Stimulated activated CD8-positive, alpha-beta memory T cell treated with anti-CD3 and anti-CD28 coated beads, Interleukin-4, amount 100 ng/mL, for 48 hours (primary cell): ENCODE results near the gene COL10A1.

Experiments
- DNase-seq: peaks from one replicate; pipeline ENCODE4 v3.0.0-alpha.2; 2020

The COL10A1 gene

DNA sequence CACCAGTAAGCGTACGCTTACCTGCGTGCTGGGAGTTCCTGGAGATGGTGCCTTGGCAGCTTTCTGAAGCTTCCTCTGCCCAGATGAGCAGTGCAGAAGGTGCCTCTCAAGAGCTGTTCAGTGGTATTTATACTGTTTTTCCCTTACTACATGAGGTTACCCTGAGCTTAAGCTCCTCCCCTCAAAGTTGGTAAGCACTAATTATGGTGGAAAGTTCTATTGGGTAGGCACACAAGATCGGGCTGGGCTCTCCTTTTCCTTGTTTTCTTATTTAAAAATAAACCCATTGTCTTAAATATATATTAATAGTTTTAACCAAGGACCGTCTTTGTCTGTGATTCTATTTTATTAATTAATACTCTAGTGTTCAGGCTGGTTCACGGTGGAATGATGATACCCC is at the start of gene COL10A1:
Gene COL10A1, minus strand, starts transcription at position 101 of the 400 bp plus-strand sequence. CDS start 640 bp downstream, outside the sequence.
- DNase-seq, result no peak

DNA sequence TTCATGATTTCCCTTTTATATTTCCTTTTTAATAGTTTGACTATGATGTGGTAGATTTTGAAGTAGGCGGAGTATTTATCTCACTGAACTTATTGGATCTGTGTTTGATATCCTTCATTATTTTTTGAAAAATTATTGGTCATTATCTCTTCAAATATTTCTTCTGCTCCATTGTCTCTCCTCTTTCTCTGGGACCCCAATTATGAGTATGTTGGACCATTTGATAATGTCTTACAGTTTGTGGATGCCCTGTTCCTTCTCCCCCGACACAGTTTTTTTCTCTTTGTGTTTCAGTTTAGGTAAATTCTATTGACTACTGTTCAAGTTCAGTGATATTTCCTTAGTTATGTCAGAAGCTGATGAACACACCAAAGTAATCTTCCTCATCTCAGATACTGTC is 49.4 kb upstream of the COL10A1 start:
- no peak for DNase-seq

DNA sequence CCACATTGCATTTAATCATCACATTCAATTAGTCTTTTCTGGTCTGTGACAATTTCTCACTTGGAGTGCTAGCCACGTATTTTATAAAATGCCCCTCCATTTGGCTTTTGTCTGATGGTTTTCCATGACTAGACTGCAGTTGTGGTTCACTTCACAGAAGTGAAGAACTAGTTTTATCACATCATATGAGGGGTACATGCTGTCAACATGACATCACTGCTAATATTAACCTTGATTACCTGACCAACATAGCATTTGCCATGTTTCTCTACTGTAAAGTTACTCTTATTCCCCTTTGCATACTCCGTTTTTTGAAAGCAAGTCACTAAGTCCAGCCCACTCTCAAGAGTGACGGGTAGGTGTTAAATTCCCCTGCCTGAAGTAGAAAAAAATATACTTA is 48.0 kb upstream of the COL10A1 start:
- DNase-seq, result no peak

DNA sequence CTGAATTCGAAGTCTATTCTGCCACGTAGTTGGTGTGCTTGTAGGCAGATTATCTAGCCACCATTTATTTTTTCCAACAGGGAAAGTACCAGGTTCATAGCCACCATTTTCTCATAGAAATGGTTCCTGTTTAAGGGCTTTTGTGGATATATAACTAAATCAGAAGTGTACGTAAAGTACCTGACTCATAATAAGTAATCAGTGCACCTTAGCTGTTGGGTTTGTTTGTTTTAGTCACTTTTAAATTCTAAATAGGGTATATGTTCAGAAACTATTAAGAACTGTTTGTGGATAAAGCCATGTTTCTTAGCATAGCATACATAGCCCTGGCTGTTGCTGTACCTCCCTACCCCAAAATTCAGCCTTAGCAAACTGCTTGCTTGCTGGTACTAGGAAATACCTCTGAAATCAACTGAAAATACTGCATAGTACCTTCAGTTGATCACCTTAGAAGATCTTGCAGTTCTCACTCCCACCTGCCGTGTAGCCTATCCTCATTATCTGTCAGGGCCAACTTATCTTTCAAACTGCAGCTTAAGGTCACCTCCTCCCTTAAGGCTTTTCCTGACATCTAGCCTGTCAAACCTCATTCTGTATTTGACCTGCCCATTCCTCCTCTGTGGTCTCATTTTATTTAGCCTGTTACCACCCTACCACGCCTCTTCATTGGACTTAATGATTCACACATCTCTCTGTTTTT is 44.6 kb upstream of the COL10A1 start:
- DNase-seq, result no peak

DNA sequence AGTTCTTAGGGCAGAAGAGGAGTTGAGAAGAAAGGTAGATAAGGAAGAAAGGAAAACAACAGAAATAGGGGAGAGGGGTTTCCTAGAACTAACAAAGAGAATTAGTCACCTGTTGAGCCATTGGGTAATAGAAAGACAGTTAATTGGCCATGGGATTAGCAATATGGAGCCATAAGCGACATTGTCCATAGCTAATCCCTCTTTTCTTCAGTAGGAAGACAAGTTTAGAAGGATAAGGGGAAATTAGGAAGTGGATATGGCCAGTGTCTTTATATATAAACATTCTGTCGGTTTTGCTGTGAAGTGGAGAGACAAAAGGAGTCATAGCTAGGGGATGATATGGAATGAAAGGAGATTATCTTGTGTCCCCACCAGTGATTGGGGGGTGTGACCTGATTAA is 43.9 kb upstream of the COL10A1 start:
- DNase-seq, result no peak

DNA sequence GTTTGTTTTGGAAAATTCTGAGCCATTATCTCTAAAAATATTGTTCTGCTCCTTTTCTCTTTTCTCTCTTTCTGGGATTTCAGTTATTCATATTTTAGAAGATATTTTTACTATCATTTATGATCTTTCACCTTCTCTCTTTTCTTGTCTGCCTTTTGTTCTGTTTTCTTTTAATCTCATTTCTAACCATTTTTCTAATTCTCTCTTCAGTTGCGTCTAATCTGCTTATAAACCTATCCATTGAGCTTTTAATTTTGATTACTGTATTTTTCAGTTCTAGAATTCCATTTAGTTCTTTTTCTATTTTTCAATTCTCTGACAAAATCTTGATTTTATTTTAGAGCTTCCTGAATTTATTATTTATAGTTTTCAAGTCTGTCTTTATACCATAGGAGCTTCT is 42.2 kb upstream of the COL10A1 start:
- DNase-seq, result no peak

DNA sequence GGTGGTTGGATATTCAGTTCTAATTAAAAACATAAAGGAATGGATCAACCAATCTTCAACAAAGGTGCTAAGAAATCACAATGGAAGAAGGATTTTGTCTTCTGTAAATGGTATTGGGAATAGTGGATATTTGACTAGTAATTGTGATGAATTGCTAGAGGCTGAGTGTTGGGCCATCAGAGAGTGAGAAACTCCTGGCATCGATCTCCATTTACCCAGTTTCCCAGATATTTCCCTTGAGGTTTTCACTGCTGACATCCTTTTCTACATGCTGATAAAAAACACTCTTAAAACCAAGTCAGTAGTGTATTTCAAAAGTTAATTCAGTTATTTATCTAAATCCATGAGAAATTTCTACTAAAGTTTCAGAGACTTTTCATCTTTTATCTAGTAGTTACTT is 40.4 kb upstream of the COL10A1 start:
- no peak for DNase-seq

DNA sequence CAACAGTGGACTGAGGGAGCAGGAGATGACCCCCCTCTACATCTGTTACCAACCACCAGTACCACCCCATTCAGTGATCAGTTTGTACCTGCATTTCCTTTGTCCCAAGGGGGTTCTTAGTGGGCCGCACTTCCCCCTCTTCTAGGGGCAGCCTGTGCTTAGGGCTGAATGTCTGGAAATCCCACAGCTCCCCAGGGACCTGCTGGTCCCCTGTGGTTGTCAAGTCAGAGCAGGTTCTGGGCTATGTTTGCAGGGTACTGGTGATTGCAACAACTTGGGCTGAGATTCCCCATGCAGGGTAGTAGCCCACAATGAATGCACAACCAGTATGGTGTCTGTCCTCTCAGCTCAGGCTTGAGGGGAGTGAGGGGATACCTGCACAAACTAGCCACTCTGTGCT is 39.7 kb upstream of the COL10A1 start:
- no peak for DNase-seq

DNA sequence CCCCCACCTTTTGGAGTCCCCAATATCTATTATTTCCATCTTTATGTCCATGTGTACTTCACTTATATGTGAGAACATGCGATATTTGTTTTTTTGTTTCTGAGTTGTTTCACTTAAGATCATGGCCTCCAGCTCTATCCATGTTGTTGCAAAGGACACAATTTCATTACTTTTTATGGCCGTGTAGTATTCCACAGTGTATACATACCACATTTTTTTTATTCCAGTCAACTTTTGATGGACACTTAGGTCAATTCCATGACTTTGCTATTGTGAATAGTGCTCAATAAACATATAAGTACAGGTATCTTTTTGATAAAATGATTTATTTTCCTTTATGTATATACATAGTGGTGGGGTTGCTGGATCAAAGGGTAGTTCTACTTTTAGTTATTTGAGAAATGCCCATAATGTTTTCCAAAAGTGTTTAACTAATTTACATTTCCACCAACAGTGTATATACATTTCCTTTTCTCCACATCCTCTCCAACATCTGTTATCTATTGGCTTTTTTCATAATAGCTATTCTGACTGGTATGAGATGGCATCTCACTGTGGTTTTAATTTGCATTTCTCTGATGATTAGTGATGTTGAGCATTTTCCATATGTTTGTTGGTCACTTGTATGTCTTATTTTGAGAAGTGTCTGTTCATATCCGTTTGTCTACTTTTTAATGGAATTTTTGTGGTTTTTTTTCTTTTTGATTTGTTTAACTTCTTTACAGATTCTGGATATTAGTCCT is 34.0 kb upstream of the COL10A1 start:
- no peak for DNase-seq

DNA sequence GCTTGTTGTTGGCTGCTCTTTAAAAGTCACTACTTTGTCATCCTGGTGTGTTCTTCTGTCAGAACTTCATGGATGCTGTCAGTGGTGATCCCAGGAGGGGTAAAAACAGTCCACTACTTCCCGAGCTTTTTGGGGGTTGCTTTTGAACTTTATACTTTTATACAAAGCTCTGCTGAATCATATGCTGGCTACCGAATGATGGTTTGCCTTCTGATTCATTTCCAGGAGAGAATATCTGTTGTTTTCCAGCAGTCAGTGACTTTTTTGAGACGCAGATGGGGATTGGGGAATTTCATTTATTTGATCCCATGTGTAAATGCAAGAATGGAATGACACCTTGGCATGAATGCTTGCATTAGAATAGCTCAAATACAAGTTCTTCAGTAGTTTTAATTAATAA is 32.7 kb upstream of the COL10A1 start:
- no peak for DNase-seq

DNA sequence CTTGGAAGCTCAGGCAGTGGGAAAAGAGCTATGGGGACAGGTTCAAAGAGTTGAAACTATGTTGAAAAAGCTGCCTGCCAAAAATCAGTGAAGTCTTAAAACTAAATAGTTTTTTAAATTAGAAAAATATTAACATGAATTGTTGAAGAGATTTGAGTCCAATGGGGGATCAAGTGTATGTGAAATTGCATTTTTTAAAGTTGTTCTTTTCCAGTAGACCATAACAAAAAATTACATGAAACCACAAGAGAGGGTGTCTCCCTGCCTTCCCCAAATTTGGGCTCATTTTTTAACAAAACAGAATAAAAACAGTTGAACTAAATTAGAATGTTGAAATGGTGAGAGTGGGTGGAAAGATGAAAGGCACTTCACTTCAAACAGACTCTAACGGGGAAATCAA is 31.5 kb upstream of the COL10A1 start:
- DNase-seq, result no peak

DNA sequence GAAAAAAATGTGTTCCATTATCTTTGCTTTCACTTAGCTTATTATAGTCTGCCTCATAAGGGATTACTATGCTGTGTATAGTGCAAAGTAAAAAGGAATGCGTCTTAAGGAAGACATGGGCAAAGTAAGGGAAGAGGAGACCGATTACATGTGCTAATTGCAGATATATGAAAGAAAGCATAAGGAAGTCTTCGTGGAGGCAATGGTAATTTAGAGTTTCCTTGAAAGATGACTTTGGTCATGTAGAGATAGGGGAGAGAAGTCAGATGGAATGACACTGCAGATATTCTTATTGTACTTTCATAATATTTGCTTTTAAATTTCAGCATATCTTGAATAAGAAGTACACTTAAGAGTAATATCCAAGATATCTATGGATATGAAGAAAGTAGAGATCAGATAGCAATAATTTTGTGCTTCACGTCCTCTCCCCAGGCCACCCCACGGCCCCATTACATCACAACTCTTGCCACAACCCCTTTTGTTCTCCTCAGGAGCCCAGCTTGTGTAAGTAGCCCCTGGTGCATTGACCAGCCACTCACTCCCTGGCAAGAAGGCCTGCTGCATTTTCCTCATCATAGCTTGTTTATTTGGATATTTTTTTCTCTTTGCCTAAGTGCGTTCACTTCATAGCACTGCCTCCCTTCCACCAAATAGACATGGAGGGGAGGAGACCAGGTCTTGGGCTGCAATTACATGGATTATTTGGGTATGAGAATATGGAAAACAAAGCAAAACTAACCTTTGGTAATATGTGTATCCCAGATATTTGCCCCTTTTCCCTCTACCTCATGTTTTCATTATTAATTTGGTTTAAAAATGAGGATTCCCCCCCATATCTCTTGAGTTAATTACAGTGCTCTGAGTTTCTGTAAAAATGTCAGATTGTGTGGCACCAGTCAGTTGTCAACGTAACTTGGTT is 30.7 kb upstream of the COL10A1 start:
- DNase-seq, result no peak

DNA sequence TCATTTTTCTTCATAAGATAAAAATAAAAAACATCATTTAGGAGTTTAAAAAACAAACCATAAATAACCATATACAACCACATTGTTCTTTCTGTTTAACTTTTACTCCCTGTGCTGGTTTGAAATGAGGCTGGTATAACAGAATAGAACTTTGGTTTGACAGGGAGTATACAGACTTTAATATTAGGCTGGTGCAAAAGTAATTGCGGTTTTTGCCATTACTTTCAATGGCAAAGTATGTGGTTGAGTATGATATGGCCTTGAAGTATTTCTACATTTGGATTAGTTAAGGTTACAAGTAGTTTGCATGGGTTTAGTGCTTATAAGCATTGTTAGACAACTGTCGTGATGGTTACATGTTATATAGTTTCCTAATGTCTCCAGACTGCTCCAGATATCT is 29.0 kb upstream of the COL10A1 start:
- no peak for DNase-seq

DNA sequence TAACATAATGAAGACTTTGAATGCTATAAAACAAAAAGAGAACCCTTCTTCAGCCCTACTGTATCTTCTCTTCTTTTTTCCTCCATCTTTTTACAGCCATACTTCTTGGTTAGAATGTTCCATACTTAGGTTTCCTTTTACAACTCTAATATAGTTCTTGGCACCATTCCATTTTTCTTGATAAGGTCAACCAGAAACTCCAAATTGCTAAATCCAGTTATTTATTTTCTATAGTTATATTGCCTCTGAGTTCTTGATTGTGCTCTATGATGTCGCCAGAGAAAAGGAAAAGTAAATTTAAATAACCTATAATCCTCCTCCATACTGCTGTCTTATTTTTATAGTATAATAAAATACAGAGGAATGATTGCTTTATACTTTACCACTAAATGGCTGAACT is 26.7 kb upstream of the COL10A1 start:
- no peak for DNase-seq

DNA sequence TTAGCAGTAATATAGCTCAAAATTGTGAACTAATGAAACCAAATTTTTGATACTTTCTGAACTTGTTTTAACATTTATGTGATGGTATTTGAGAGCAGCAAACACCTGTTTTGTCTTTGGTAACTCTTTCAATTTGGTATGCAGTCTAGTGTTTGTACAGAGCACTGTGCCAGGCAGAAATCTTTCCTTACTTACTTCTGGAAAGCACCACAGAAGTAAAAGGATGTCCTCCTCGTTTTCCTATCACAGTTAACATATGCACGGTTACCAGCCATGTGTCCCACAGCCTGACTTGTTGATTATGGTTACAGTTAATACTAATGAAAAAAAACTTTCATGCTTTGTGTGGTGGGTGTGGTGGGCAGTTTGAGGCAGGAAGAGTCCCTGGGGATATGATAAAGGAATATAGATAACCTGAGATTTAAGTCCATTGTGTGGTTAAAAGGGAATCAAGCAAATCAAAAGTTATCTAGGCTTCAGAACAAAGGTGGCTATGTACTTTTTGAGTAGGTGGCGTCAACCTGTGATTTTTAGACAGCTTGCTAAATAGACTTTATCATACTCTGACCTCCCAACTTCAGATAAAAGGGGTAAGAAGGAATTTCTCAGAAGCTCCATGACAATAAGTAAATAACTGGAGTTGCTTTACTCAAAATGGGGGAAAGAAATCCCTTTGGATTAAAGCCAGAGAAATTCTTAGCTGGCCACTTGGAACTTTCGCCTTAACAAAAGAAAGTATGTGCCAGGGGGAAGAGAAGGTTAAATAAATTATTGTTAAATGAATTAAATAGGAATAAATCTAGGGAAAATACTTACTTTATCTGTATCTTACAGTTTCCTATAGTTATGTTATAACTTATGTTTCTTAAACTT is 20.1 kb upstream of the COL10A1 start:
- no peak for DNase-seq

DNA sequence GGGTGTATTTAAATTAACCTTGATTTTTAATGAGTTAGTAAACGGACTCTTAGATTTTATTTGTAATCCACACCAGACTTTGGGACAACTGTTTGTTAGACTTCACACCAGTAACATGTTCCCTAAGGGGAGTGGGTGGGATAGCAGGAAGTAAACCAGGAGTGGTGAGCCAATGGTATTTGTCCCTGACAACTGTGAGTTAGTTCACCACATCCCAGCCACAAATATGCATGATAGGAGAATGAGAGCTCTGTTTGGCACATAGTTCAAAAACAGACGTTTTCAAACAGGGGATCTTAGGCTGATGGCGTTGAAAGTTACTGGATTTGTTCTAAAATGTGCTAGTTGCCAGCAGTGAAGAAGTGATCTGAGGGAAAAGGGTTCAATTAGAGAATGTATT is 18.7 kb upstream of the COL10A1 start:
- no peak for DNase-seq

DNA sequence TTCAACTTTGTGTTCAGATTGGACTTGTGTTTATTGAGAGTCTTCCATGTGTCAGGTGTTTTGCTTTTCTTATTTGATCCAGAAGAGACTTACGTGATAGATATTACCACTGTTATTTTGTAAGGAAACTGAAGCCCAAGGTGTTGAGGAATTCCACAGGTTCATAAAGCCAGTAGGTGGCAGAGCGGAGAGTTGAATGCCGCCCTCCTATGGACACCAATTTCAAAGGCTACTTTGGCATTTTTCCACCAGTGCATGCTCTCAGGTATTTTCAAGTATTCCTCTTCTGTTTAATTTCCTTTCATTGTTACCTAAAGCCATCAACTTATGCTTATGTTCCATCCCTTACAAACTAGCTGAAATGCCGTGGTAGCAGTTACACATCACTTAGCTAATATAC is 14.0 kb upstream of the COL10A1 start:
- no peak for DNase-seq

DNA sequence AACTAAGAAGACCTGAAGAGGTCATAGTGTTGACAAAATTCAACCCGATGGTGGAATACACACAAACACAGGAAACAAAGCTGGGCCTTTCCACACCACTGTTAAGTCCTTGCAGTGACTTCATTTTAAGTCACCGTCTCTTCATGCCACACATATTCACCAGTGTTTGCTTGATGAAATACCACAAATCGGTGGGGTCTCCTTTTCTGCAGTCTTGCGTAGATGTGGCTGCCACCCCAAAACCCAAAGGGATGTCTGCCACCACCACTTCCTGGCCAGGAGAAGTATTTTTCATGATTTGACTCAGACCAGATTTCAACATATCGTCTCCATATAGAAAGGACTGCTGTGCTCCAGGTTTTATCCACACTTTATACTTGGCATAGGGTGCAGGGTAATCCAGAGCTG is 11.0 kb upstream of the COL10A1 start:
- peak; percentile 42 for DNase-seq

DNA sequence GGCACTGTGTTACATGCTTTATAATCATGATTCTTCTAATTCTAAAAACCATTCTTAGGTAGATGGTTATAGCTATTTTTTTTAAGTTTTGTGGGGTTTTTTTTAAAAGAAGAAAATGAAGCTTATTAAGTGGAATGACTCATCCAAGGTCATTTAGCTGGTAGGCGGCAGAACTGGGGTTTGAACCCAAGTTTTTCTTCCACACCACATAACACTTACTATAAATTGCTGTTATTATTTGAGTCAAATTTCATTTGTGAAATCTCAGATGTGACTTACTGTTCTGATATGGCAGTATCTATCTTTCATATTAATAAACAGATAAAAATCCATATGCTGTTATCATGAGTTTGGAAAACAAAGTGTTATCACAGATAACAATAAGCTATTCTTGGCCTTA is 10.4 kb upstream of the COL10A1 start:
- no peak for DNase-seq

DNA sequence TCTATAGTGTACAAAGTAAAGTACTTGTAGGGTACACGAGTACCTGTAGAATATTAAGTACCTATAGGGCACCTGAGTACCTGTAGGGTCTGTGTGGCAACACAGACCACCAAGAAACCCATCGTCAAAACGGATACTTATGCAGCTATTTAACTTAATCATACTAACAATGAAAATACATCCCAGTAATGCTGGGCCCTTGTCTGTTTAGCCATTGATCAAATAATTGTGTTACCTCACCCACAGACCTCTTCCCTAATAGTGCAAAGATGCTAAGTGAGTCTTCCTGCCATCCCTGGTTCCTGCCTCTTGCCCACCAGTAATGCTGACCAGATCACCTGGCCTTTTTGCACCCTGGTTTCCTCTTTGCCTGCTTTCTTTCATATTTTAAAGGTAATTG is 7.5 kb upstream of the COL10A1 start:
- no peak for DNase-seq

DNA sequence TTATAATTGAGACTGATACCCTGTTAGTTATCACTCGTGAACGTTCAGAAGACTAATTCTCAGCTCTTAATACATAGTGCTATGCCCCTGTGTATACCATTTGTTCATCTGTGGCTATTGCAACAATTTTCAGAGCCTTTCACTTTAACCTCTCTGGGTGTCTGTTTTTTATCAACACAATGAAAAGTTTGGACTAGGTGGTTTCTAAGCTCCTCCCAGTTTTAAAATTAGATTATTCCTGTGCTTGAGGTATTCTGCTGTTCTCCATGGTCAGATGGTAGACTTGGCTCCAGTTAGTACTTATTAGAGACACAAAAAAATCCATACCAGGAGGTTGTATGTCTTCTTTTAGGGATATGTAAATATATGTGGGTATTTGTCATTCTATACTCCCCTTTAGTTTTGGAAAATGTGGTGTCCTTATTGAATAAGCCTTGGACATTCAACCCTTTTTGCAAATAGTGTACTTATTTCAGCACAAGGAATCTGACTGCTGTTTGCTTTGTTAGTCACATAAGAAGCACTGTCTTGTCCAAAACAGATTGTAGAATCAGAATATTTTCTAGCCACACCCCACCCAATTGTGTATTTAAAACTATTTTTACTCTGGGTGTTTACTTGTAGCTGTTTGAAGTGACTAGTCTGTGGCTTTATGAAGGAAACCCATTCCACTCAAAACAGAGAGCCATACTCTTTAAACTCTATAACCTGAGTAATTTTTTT is 2.0 kb upstream of the COL10A1 start:
- no peak for DNase-seq

DNA sequence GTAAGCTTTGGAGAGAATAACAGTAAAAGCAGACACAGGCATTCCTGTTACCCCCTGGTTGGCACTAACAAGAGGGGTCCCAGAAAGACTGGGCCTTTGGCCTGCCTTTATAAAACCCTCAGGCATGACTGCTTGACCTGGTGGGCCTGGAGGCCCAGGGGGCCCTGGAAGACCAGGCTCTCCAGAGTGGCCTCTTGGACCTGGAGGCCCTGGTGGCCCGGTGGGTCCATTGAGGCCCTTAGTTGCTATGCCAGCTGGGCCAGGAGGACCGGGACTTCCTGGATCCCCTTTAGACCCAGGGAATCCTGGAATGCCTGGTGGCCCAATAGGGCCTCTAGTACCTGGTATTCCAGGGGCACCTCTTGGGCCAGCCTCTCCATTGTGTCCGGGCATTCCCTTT is 5.5 kb downstream of the COL10A1 start:
- DNase-seq, result no peak
